ACHN (cell line): ENCODE measurements around the gene LRRC15.

Source experiments
- DNase-seq: peaks from one replicate; pipeline ENCODE4 v3.0.0-alpha.2; 2015
- in situ Hi-C: cut with HindIII; loops from 2 replicates; pipeline ENCODE4 v1.10.0; 2017; ENCODE audit warnings: low sequenced_read_pairs, low pct_ligation_motif_present, low pct_unique_long_range_greater_than_20kb

The LRRC15 gene

GRCh38 chr3:194326192-194326967 lies 43.2 kb downstream of the LRRC15 start:
- in situ Hi-C loops = no loop called here
- peak; percentile 29 for DNase-seq

GRCh38 chr3:194325424-194326153 lies 44.0 kb downstream of the LRRC15 start:
- in situ Hi-C loops = no loop called here
- no peak for DNase-seq

DNA sequence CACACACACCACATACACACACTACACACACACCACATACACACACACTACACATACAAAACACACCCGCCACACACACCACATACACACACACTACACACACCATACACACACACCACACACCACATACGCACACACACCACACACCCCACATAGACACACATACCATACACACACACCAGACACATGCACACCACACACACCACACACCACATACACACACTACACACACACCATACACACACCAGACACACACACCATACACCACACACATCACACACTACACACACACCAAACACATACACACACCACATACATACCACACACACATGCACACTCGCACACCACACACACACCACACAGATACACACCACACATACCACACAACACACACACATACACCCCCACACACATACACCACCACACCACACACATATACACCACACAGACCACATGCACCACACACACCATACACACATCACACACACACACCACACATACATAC lies 44.7 kb downstream of the LRRC15 start:
- in situ Hi-C loops = loop anchor here (25.0 kb wide), 1 partner anchor 163 kb away; no protein-coding TSS in a partner anchor
- DNase-seq = no peak

GRCh38 chr3:194323785-194324735 lies 45.5 kb downstream of the LRRC15 start:
- peak; percentile 41 for DNase-seq
- in situ Hi-C loops = loop anchor here (25.0 kb wide), 1 partner anchor 162 kb away; no protein-coding TSS in a partner anchor

DNA sequence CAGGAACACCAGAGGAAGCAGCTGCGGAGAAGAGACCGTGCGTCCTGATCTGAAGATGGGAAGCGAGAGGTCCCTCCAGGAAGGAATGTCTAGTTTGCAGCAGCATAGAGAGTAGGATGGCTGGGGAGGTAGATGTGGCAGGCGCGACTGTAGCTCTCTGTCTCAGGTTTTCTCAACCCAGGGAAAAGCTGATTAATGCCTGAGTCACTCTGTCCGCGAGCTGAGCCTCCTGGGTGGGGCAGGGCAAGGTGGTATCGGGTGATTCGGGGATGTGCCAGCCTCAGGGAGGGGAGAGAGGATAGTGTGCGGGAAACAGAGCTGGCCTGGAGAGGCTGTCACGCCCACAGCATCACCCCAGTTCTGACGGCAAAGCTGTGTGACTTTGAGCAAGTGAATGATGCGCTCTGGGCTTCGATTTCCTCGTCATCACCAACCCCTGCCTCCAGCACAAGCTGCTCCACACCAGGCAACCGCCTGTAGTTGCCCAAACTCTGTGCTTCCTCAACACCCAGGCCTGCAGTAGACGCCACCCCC lies 46.8 kb downstream of the LRRC15 start:
- peak; percentile 74 for DNase-seq
- in situ Hi-C loops = loop anchor here (25.0 kb wide), 1 partner anchor 160 kb away; no protein-coding TSS in a partner anchor

DNA sequence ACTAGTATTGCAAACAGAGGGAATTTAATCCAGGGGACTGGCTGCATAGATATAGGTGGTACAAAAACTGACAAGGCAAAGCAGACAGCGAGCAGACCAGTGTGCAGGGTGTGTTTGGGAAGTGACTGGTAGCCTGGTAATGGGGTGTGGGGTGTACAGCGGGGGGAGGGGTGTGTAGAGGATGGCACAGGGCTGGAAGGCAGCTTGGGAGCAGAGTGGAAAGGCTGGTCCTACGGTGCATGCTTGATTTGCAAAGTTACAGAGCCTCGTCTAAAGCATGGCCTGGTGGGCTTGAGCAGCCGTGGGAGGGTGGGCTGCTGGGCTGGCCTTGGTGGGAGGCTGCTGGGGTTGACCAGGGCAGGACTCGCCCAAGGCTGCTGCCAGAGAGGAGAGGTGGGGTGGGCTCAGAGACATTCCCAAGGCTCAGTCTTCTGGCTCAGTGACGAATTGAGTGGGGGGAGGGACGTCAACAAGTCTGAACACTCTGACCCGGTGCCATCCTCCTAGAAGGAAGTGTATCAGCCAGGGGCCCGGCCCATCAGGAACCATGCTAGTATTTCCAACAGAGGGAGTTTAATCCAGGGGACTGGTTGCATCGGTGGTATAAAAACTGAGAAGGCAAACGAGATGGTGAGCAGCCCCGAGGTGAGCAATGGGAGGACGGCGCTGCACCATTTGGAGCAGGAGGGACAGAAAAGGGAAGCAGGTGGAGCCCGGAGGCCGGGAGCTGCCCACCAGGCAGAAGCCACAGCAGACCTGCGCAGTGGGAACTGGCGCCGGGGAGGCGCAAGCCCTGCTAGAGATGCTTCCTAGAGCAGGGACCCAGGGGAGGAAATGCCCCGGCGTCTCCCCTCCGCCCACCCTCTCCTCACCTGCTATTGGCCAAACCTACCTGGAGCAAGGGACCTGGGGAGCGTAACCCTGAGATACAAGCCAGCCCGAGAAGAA lies 47.6 kb downstream of the LRRC15 start:
- DNase-seq = no peak
- in situ Hi-C loops = loop anchor here (25.0 kb wide), 1 partner anchor 160 kb away; no protein-coding TSS in a partner anchor

GRCh38 chr3:194320744-194321243 lies 48.7 kb downstream of the LRRC15 start:
- in situ Hi-C loops = loop anchor here (25.0 kb wide), 1 partner anchor 158 kb away; no protein-coding TSS in a partner anchor
- no peak for DNase-seq

DNA sequence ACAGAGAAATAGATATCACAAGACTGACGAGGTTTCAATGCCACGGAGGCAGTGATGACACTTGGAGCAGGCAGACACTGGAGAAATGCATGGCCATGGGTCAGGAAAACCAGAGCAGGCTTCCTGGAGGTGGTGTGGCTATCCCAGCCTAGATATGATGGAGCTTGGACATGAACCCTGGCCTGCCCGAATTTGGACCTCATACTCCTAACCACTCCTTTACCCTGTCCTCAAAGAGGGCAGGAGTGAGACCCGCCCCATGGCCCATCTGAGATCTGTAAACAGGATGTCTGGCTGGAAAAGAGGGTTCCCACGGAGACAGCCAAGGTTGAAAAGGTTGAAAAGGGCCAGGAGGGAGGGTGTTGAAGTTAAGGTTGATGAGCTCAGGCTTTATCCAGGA lies 49.4 kb downstream of the LRRC15 start:
- in situ Hi-C loops = loop anchor here (25.0 kb wide), 1 partner anchor 158 kb away; no protein-coding TSS in a partner anchor
- no peak for DNase-seq

GRCh38 chr3:194318511-194319161 lies 50.9 kb downstream of the LRRC15 start:
- no peak for DNase-seq
- in situ Hi-C loops = loop anchor here (25.0 kb wide), 1 partner anchor 156 kb away; no protein-coding TSS in a partner anchor

DNA sequence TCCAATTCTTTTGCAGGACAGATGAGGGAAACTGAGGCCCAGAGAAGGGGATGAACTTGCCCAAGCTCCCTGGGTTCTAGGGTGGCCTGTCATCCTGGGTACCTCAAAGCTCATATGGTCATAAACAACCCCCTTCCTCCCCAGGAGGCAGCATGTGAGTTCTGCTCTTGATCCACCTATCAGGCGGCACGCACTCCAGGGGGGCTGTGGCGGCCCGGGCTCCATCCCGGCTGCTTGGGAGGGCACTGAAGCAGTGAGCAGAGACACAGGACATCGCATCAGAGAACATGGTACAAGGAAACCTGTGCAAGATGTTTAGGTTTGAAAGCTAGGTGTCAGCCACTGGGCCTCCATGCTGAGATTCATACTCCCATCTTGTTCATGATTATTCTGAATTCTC lies 52.6 kb downstream of the LRRC15 start:
- in situ Hi-C loops = loop anchor here (25.0 kb wide), 1 partner anchor 155 kb away; no protein-coding TSS in a partner anchor
- DNase-seq = no peak

GRCh38 chr3:194315965-194316361 lies 53.6 kb downstream of the LRRC15 start:
- in situ Hi-C loops = loop anchor here (25.0 kb wide), 1 partner anchor 154 kb away; no protein-coding TSS in a partner anchor
- DNase-seq = no peak

- in situ Hi-C loops = loop anchor here (25.0 kb wide), 1 partner anchor 153 kb away; no protein-coding TSS in a partner anchor
- peak; percentile 73 for DNase-seq
Observed at GRCh38 chr3:194315088-194315964, 54.2 kb downstream of the LRRC15 start.

DNA sequence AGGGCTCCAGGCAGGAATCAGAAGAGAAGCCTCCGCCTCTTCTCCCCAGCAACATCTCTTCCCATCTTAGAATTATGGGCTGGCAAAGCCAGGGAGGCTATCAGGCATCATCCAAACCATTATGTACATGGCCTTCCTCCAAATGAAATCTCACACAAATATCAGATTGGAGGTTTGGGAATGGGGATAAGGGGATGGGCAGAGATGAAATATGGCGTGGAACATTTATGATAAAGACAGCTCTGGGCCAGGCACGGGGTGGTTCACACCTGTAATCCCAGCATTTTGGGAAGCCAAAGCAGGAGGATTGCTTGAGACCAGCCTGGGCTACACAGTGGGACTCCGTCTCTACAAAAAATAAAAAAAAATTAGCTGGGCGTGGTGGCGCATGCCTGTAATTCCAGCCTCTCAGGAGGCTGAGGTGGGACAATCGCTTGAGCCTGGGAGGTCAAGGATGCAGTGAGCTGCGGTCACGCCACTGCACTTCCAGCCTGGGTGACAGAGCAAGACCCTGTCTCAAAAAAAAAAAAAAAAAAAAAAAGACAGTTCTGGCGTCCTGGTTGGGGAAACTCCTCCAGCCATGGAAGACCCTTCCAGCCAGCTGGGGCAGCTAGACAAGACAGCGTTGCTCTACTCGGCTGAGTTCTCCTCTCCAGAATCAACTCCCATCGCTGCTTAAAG lies 55.0 kb downstream of the LRRC15 start:
- no peak for DNase-seq

GRCh38 chr3:194313560-194314387 lies 55.8 kb downstream of the LRRC15 start:
- DNase-seq = peak; percentile 25
- in situ Hi-C loops = loop anchor here (25.0 kb wide), 1 partner anchor 151 kb away; no protein-coding TSS in a partner anchor

More for the DNA sequence above, 55.0 kb downstream of the LRRC15 start:
- in situ Hi-C loops = loop anchor here (25.0 kb wide), 1 partner anchor 152 kb away; no protein-coding TSS in a partner anchor
